B cell (primary cell): Measurements from ENCODE around the gene HPRT1. TPM values are rescaled to one million over a fixed set of nuclear protein-coding genes. Genes with fewer than 3 reads are reported as not detected.

Experiments used
- ATAC-seq: fragments of 200-7000 bp; cut with Tn5 transposase; one replicate; pipeline ENCODE4 v1.10.0; 2021; ENCODE audit warnings: low read depth, mild to moderate bottlenecking, moderate number of reproducible peaks, moderate library complexity
- CTCF ChIA-PET: fragments of 350-600 bp; sonication (Branson Sonifier 250); formaldehyde crosslinking; loops from one replicate; lab custom pipeline; 2021; ENCODE audit warnings: antibody characterized with exemption, inconsistent platforms; lab: Charles Lee
- POLR2A ChIA-PET: fragments of 350-600 bp; sonication (Branson Sonifier 250); formaldehyde crosslinking; loops from one replicate; lab custom pipeline; 2021; ENCODE audit warnings: antibody characterized with exemption; lab: Charles Lee
- DNase-seq: peaks from one replicate; pipeline ENCODE4 v3.0.0; 2013
- H2AFZ ChIP-seq: 2 replicates; pipeline ENCODE4 v1.6.1; 2012; ENCODE audit warnings: mild to moderate bottlenecking, low read depth, low read length; ENCODE audit not compliant: insufficient read depth, poor library complexity, severe bottlenecking
- H3K27ac ChIP-seq, 2 donors: 1 replicate in 1 of 2; 2 replicates in 1 of 2; pipeline ENCODE4 v1.5.1; 2012 to 2013; ENCODE audit warnings: low read length in 2 of 2, mild to moderate bottlenecking in 2 of 2, moderate library complexity in 1 of 2
- H3K27me3 ChIP-seq, 4 experiments: fragments of 200-600 bp in 1 of 4; sonication (generic) in 1 of 4; replicated peaks in 1 of 4; 1 replicate in 2 of 4; 2 replicates in 2 of 4; pipeline versions ENCODE4 v1.6.1 to v1.7.0; 2013 to 2016; ENCODE audit warnings: low read length in 3 of 4, mild to moderate bottlenecking in 2 of 4, mixed read lengths in 1 of 4, moderate library complexity in 1 of 4; ENCODE audit not compliant: insufficient read depth in 4 of 4, control insufficient read depth in 3 of 4; ENCODE audit errors: control extremely low read depth in 1 of 4
- H3K36me3 ChIP-seq, 2 experiments: replicated peaks in 1 of 2; 1 replicate in 1 of 2; 2 replicates in 1 of 2; pipeline versions ENCODE4 v1.6.1 to v1.7.1; 2013; ENCODE audit warnings: low read length in 1 of 2; ENCODE audit not compliant: insufficient read depth in 2 of 2, control insufficient read depth in 1 of 2; ENCODE audit errors: control extremely low read depth in 1 of 2, extremely low read depth in 1 of 2
- H3K4me1 ChIP-seq, 2 donors: fragments of 200-600 bp in 1 of 2; sonication (generic) in 1 of 2; 1 replicate in 1 of 2; 2 replicates in 1 of 2; pipeline versions ENCODE4 v1.5.1 to v1.6.1; 2013 to 2017; ENCODE audit warnings: low read length in 2 of 2; ENCODE audit not compliant: control insufficient read depth in 2 of 2, insufficient read depth in 2 of 2
- H3K4me2 ChIP-seq: replicated peaks from 2 replicates; pipeline ENCODE3; 2012; ENCODE audit warnings: mild to moderate bottlenecking, low read depth, low read length; ENCODE audit not compliant: poor library complexity, severe bottlenecking
- H3K4me3 ChIP-seq, 5 experiments: fragments of 200-600 bp in 1 of 5; sonication (generic) in 1 of 5; 1 replicate in 3 of 5; 2 replicates in 2 of 5; pipeline versions ENCODE4 v1.5.1 to v1.7.0; 2011 to 2016; ENCODE audit warnings: low read length in 4 of 5, mild to moderate bottlenecking in 4 of 5, low read depth in 2 of 5, control low read depth in 1 of 5, moderate library complexity in 1 of 5; ENCODE audit not compliant: insufficient read depth in 1 of 5; ENCODE audit errors: control extremely low read depth in 1 of 5, extremely low read depth in 1 of 5
- H3K79me2 ChIP-seq: fragments of 200-600 bp; sonication (generic); one replicate; pipeline ENCODE4 v1.6.0; 2016; ENCODE audit warnings: low read length; ENCODE audit not compliant: control insufficient read depth, insufficient read depth
- H3K9ac ChIP-seq: fragments of 200-600 bp; sonication (generic); 2 replicates; pipeline ENCODE4 v1.6.1; 2017; ENCODE audit warnings: mild to moderate bottlenecking, low read length, moderate library complexity
- H3K9me3 ChIP-seq, 3 donors: one replicate each; pipeline versions ENCODE4 v1.6.1 to v1.7.1; 2013; ENCODE audit warnings: low read length in 2 of 3; ENCODE audit not compliant: control insufficient read depth in 2 of 3, insufficient read depth in 1 of 3; ENCODE audit errors: control extremely low read depth in 1 of 3
- H4K20me1 ChIP-seq: 2 replicates; pipeline ENCODE4 v1.6.0; 2012; ENCODE audit warnings: mild to moderate bottlenecking, low read length; ENCODE audit not compliant: insufficient read depth, control insufficient read depth, poor library complexity, severe bottlenecking
- H3K27ac Mint-ChIP-seq: one replicate; pipeline ENCODE4 v1.8.0; 2021; ENCODE audit warnings: mixed read lengths
- H3K27me3 Mint-ChIP-seq: one replicate; pipeline ENCODE4 v1.8.0; 2021; ENCODE audit warnings: mixed read lengths
- H3K4me1 Mint-ChIP-seq: one replicate; pipeline ENCODE4 v1.8.0; 2021; ENCODE audit warnings: mixed read lengths
- H3K4me3 Mint-ChIP-seq: one replicate; pipeline ENCODE4 v1.8.0; 2021; ENCODE audit warnings: mixed read lengths
- H3K9me3 Mint-ChIP-seq: one replicate; pipeline ENCODE4 v1.8.0; 2022; ENCODE audit warnings: mixed read lengths; ENCODE audit not compliant: insufficient read depth
- CTCF ChIP-seq: fragments of 200-600 bp; IDR thresholded peaks from one replicate; pipeline ENCODE4 v1.8.0; 2022; ENCODE audit warnings: antibody characterized with exemption, mild to moderate bottlenecking
- EZH2 ChIP-seq: IDR thresholded peaks from 2 replicates; pipeline ENCODE4 v1.6.1; 2012; ENCODE audit warnings: borderline replicate concordance, low read depth, mild to moderate bottlenecking, moderate library complexity, low read length; ENCODE audit not compliant: insufficient read depth, poor library complexity, severe bottlenecking
- WGBS: methylation state at CpG from one replicate; pipeline ENCODE4 v1.1.5; 2013; ENCODE audit warnings: missing lambda C conversion rate; ENCODE audit not compliant: insufficient coverage; 5-methylcytosine and 5-hydroxymethylcytosine counted together
- intact Hi-C: fragments of 100-400 bp; cut with micrococcal nuclease; formaldehyde crosslinking; loops from one replicate; pipeline ENCODE4 v1.10.0; 2022
- polyA plus RNA-seq: library from polyadenylated mRNA; depleted of rRNA; stranded (reverse); fragments of >200 nt; gene quantifications from 2 replicates; pipeline ENCODE4 v1.2.3, GENCODE V29; 2012
- total RNA-seq, 2 donors: library from RNA; stranded (reverse); fragments of 120-200 nt in 1 of 2; gene quantifications; 1 replicate in 1 of 2; 2 replicates in 1 of 2; pipeline versions ENCODE4 v1.2.3 to v1.2.4, GENCODE V29; 2013 to 2022

The HPRT1 gene
- total and polyA plus RNA-seq, 2 donors (not counting 1 experiment from before 2014, with no cell fraction given), result 6.6 to 19.5 TPM

GRCh38 chrX:134469486-134469885 lies 9.5 kb downstream of the HPRT1 start:
- DNase-seq (no peak), ATAC-seq (no peak)
- no peak overlapping the region for H3K4me2 ChIP-seq
- TF ChIP-seq EZH2 (no peak), CTCF (no peak)
- no peaks in the 10 kb centered on the region for H3K79me2 ChIP-seq
- CTCF ChIA-PET, result no interaction called here
- H2AFZ ChIP-seq, result no peak overlapping the region
- no peak overlapping the region for H3K9ac ChIP-seq
- H3K27ac ChIP-seq, result no peak overlapping the region
- Mint-ChIP-seq H3K4me1 (no peaks in the 10 kb centered on the region), H3K27me3 (no peaks in the 10 kb centered on the region), H3K4me3 (no peak overlapping the region), H3K27ac (no peak overlapping the region), H3K9me3 (no peaks in the 10 kb centered on the region)
- no peak overlapping the region for H3K4me3 ChIP-seq
- H3K27me3 ChIP-seq, result no peaks in the 10 kb centered on the region
- intact Hi-C loops, result no loop called here
- POLR2A ChIA-PET, result no interaction called here
- H4K20me1 ChIP-seq, result no peaks in the 10 kb centered on the region
- no peaks in the 10 kb centered on the region for H3K4me1 ChIP-seq
- no CpG with 5 or more reads among the region's 2 CpGs for WGBS
- H3K36me3 ChIP-seq, result no peaks in the 10 kb centered on the region
- H3K9me3 ChIP-seq, result no peaks in the 10 kb centered on the region

GRCh38 chrX:134470013-134470412 lies 10.0 kb downstream of the HPRT1 start:
- Histone ChIP-seq H3K9me3 (no peaks in the 10 kb centered on the region), H3K4me1 (no peaks in the 10 kb centered on the region), H3K27me3 (no peaks in the 10 kb centered on the region), H2AFZ (no peak overlapping the region), H3K4me3 (no peak overlapping the region), H3K79me2 (no peaks in the 10 kb centered on the region), H3K36me3 (no peaks in the 10 kb centered on the region), H3K4me2 (no peak overlapping the region), H4K20me1 (no peaks in the 10 kb centered on the region), H3K9ac (no peak overlapping the region), H3K27ac (no peak overlapping the region)
- Mint-ChIP-seq H3K9me3 (no peaks in the 10 kb centered on the region), H3K4me1 (no peaks in the 10 kb centered on the region), H3K27ac (no peak overlapping the region), H3K4me3 (no peak overlapping the region), H3K27me3 (no peaks in the 10 kb centered on the region)
- intact Hi-C loops, result no loop called here
- POLR2A ChIA-PET, result no interaction called here
- ATAC-seq, result no peak
- CTCF ChIA-PET, result no interaction called here
- TF ChIP-seq CTCF, result no peak
- no peak for TF ChIP-seq EZH2
- DNase-seq, result no peak
- no CpG with 5 or more reads among the region's 1 CpG for WGBS
